GM19035 (cell line): ENCODE data around the gene STAP2.
"Not testable (repeated sequence)": the region's sequence is repeated elsewhere in the genome, so short reads cannot be mapped to it uniquely, and the experiment has no call there.

ENCODE experiments used
- ATAC-seq: cut with Tn5 transposase; IDR thresholded peaks from one replicate; pipeline ENCODE4 v1.9.1; 2021; ENCODE audit not compliant: unreplicated experiment

Gene STAP2

DNA sequence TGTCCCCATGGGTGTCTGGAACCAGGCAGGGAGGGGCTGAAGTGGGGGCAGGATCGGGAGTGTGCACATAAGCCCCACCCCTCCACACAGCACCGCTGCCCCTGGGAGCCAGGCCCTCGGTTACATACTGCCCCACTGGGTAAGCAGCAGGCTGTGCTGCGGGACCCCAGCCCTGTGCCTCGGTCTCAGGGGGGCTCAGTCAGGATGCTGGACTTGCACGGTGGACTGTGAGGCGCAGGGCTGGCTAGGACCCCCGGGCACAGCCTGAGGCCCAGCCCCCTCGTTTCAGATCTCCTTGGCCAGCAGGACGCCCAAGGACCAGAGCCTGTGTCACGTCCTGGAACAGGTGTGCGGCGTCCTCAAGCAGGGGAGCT, 21.0 kb upstream of the STAP2 start:
- no peak for ATAC-seq

DNA sequence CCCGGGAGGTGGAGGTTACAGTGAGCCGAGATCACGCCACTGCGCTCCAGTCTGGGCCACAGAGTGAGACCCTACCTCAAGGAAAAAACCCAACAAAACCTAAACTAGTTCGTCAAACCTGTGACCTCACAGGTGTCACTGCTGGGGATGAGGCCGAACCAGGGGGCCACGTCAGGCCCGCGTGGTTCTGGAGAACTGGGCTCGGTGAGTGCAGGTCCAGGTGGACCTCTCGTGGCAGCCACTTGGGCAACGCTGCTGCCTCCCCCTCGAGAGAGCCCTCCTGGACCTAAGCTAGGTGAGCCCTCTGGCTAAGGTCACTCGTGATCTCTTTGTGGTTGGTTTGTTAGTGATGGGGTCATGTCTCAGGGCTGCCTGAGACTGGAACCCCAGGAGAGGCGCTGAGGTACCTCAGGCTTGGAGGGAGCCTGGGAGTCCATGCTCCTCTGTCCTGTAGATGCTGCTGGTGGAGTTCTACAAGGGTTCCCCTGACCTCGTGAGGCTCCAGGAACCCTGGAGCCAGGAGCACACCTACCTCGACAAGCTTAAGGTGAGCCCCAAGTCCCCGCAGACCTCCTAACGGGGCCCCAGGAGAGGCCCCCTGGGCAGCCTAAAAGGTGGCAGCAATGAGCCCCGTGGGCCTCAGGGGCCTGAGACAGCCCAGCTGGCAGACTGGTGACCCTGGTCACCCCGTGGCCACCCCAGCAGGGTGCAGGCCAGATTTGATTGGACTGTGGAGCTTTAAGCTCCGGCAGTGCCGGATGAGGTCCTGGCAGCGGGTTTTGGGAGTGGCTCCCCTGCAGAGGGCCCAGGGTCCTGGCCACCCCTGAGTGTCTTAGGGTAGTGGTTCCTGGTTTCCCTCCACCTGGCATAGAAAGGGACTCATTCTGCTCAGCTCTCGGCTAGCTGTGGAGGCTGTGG, 20.3 kb upstream of the STAP2 start:
- no peak for ATAC-seq

DNA sequence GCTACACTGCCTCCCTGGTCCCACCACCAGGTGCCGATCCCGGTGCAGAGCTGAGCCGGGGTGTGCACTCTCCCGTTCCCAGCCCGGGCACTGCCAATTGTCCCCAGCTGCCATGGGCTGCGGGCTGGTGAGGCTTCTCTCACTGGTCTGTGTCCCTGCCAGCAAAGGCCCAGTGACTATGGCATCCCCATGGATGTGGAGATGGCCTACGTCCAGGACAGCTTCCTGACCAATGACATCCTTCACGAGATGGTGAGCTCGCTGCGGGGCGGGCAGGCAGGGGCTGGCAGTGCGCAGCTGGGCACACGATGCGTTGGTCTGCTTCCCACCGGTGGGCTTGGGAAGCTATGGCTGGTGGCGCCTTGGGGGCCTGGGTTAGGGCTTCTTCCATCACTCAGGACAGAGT, 19.3 kb upstream of the STAP2 start:
- no peak for ATAC-seq

DNA sequence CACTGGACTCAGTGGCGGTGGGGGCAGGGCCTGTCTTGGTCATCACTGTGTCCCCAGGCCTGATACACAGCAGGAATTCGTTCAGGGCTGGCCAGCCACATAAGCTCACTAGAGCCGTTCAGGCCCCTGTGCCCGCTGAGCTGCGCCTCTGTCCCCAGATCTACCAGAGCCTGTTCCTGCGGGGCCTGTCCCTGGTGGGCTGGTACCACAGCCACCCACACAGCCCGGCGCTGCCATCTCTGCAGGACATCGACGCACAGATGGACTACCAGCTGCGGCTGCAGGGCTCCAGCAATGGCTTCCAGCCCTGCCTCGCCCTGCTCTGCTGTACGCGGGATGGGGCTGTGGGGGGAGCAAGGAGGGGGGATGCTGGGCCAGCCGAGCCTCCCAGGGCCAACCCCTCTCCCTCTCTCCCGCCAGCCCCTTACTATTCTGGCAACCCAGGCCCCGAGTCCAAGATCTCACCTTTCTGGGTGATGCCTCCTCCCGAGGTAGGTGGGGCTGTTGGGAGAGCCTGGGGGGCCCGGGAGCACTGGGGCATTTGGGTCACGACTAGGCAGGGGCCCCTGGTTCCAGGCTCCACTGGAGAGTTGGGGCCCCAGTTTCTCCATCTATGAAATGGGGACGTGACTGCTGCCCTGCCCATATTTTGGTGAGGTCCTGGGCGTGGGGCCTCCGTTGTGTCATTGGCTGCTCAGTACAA, 18.6 kb upstream of the STAP2 start:
- ATAC-seq = no peak

DNA sequence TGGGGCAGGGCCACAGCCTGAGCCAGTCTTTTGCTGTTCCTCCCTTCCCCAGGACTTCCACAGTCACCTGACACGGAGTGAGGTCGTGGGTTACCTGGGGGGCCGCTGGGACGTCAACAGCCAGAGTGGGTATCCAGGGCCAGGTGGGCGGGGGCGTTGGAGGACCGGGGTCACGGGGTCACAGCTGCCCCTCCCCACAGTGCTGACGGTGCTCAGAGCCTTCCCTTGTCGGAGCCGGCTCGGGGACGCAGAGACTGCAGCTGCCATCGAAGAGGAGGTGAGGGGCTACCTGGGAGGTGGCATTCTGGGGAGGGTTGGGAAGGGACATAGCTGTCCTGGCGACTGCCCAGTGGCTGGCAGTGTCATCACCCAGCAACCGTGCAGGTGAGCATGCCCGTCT, 16.3 kb upstream of the STAP2 start:
- ATAC-seq = no peak

DNA sequence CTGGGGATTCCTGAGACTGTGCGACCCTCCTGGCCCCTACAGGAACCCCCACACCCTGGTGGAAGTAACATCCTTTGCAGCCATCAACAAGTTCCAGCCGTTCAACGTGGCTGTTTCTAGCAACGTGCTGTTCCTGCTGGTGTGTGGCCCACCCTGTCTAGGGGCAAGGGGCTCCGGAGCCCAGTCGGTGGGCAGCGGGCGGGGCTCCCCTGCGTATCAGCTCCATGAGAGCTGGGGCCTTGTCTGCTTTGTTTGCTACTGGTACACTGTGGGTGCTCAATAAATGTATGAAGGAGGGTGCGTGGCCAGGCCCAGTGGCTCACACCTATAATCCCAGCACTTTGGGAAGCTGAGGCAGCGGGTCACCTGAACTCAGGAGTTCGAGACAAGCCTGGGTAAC, 15.7 kb upstream of the STAP2 start:
- ATAC-seq = no peak

DNA sequence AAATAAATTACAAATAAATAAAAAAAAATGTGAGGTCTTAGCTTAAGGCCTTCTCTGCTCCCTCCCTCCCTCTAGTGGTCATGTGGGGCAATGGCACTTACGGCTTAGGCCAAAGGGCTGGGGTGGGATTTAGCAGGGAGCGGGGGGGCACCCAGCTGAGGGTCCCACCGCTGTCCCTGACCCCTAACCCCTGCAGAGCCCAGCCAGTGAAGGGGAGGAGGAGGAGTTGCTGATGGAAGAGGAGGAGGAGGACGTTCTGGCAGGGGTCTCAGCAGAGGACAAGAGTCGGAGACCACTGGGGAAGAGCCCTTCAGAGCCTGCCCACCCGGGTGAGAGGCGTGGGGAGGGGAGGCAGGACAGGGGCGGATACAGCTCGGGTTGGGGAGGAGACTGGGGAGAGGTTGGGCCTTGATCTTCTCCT, 14.1 kb upstream of the STAP2 start:
- no peak for ATAC-seq

DNA sequence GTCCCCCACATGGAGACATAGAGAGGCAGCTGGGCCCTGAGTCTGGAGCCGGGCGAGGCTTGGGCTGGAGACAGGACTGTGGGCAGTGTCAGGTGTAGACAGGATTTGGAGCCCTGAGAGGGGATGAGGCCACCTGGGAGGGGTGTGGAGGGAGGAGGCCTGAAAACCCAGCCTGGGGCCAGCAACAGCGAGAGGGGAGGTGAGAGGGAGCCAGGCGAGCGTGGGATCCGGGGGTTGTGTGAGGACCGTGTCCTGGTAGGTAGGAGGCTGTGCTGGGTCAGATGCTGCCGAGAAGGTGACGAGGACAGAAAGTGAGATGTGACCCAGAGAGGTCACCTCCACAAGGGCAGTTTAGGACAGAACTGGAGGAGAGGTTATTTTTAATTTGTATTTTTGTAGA, 12.1 kb upstream of the STAP2 start:
- ATAC-seq = no peak

DNA sequence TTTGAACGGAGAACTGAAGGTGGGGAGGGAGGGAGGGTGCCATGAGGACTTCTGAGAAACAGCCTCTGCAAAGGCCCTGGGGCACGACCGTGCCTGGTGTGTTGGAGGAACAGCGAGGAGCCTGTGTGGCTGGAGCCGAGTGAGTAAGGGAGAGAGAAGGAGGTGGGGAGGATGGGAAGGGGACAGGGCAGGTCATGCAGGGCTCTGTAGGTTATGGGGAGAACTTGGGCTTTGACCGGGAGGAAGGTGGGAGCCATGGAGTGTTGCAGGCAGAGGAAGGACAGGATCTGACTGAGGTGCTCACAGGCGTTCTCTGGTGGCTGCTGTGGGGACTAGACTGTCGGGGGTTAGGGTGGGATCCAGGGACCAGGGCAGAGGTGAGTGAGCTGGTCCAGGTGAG, 11.5 kb upstream of the STAP2 start:
- no peak for ATAC-seq

DNA sequence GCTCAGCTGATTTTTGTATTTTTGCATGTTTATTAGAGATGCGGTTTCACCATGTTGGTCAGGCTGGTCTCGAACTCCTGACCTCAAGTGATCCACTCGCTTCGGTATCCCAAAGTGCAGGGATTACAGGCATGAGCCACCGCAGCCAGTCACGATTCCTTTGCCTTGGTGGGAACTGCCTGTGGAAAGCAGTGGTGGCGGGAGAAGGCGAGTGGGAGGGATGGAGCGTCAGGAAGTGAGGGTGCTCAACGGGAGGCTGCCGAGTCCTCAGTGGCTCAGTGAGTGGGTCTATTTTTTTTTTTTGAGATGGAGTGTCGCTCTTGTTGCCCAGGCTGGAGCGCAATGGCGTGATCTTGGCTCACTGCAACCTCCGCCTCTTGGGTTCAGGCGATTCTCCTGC, 10.6 kb upstream of the STAP2 start:
- not testable (repeated sequence) for ATAC-seq

DNA sequence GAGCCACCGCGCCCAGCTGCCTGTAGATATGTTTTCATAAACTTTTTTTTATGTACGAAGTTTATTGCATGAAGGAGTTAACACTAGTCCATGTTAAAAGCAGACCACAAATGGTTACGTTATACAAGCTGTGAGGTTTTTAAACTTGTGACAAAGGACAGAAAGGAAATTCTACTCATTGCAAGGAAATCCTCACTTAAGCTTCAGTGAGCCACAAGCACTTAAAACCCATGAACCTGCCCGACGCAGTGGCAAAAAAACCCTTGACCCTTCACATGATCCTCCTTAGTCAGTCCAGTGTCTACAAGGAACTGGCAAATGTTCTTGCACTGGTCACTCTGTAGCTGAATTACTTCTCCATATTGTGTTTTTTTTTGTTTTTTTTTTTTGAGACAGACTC, 8.9 kb upstream of the STAP2 start:
- ATAC-seq = no peak

DNA sequence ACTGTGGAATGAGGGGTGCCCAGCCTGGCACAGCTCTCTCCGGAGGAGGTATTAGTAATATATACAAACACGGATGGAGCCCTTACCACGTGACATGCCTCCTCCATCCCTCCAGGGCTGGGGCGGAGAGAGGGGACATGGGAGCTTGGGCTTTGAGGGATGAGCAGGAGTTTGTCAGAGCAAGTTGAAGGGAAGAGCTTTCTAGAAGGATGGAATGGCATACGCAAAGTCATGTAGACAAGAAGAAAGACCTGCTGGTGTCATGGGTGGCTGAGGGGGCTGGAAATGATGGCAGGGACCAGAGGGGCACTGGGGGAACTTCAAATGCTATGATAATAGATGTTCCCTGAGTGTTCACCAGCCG, 7.4 kb upstream of the STAP2 start:
- ATAC-seq = no peak

DNA sequence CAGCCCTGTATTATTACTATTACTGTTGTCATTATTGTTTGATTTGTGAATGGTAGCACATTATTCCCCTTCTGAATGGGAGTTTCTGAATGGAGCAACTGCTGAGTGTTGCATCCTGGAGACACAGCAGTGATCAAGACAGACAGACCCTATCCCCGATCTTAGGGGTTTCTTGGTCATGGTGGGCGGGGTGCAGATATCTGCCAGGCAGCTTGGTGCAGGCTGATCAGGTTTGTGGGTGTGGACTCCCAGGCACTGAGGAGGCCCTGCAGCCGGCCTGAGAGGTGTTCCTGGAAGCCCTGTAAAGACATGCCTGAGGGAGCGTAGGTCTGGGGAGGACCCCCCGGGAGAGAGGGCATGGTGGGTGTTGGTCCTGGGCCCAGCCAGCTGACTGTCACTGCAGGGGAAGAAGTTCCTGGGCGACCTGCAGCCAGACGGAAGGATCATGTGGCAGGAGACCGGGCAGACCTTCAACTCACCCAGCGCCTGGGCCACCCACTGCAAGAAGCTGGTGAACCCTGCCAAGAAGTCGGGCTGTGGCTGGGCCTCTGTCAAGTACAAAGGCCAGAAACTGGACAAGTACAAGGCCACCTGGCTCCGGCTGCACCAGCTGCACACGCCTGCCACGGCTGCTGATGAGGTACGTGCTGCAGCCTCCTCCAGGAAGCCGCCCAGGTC, 6.9 kb upstream of the STAP2 start:
- ATAC-seq = no peak

DNA sequence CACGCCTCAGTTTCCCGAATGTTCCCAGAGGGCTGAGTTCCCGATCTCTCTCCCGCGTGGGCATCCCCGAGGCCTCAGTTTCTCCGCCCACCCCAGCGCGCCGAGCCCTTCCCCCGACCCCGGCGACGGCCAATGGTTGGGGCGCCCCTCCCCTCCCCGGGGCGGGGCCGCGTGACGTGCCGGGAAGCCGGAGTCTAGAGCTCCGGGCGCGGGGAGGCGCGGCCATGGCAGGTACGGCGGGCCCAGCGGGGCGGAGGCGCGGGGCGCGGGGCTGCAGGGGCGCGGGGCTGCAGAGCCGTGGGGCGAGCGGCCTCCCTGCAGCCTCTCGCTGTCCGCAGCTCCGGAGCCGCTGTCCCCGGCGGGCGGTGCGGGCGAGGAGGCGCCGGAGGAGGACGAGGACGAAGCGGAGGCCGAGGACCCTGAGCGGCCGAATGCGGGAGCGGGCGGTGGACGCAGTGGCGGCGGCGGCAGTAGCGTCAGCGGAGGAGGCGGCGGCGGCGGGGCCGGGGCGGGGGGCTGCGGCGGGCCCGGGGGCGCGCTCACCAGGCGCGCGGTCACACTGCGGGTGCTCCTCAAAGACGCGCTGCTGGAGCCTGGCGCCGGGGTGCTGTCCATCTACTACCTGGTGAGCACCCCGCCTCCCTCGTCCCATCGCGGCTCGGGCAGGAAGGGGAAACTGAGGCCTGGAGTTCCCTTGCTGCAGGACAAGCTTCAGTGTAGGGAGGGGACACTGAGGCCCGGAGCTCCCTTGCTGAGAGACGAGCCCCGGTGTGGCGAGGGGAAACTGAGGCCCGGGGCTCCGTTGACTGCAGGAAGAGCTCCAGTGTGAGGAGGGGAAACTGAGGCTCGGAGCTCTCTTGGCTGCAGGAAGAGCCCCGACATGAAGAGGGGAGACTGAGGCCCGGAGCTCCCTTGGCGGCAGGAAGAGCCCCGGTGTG, 5.0 kb upstream of the STAP2 start, which contains the start of gene MPND:
Gene MPND (plus strand): TSS at position 193 of the 938 bp plus-strand sequence. CDS start 32 bp downstream, at position 225.
- peak; percentile 53 for ATAC-seq

DNA sequence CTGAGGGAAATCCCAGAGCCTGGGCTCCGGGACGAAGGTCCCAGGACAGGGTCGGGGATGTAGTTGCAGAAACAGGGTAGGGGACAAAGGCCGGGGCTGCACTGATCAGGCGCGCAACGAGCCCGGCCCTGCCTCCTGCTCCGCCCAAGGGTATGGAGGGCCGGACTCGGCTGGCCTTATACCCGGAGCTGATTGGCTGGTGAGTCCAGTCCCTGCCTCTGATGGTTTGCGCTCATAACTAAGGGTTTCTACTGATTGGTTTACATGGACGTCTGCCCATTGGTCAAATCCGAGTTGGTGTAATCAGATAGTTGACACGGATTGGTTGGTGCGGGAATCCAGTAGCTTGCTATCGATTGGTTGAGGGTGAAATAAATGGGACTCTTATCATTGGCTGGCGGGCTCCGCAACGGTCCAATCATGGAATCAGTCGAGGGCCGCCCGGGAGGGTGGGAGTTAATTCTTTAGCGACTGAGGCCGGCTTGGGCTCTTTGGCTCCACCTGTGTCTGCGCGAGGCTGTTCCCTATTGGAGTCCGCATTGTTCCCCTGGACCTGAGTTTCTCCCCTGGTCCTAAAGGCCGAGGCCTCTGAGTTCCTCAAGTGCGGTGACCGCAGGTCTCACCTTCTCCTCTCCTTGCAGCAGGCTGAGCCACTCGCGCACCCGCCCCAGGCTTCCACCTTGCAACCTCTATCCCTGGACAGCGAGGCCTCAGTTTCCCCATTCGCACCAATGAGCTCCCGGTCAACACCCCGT, 4.2 kb upstream of the STAP2 start:
- ATAC-seq = peak; percentile 81

DNA sequence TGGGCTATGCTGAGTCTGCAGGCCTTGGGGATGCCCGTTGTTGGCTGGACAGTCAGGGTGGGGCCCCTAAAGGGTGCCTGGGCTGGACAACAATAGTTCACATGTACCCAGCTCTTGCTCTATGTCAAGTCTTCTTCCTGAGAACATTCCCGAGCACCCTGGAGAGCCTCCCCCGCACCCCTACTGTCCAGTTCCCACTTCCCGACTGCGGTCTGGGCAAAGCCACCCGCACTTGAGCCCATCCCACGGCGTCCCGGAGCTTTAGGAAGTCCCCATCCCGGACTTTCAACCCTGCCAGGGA, 3.6 kb upstream of the STAP2 start:
- ATAC-seq = no peak

DNA sequence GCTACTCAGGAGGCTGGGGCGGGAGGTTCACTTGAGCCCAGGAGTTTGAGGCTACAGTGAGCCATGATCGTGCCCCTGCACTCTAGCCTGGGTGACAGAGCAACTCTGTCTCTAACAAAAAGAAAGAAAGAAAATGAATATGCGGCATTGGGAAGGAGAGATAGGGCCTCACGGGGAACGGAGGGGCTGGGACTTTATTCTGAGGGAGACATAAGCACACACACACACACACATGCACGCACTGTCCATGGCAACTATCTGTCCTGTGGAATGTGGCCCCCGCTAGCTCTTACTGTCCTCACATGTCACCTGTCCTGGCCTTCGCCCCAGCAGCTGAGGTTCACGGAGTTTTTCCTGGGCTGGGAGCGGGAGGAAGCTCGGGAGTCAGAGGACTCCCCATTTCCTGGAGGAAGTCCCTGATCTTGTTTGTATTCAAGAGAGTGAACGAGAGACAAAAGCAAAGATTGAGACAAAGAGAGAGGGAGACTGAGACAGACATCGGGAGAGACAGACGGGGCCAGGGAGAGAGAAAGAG, 654 bp downstream of the STAP2 start:
- ATAC-seq = no peak

DNA sequence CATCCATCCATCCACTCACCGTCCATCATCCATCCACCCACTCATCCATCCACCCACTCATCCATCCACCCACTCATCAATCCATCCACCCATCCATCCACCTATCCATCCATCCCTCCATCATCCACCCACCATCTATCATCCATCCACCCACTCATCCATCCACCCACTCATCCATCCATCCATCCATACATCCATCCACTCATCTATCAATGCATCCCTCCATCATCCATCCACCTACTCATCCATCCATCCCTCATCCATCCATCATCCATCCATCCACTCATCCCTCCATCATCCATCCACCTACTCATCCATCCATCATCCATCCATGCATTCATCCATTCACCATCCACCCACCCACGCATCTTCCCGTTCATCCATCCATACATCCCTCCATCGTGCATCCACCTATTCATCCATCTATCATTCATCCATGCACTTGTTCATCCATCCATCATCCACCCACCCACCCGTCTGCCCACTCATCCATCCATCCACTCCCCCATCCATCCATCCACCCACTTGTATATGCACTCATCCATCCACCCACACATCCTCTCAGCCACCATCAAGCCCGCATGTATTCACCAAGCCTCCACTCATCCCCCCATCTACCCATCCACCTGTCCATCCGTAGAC, 3.6 kb downstream of the STAP2 start:
- no peak for ATAC-seq

DNA sequence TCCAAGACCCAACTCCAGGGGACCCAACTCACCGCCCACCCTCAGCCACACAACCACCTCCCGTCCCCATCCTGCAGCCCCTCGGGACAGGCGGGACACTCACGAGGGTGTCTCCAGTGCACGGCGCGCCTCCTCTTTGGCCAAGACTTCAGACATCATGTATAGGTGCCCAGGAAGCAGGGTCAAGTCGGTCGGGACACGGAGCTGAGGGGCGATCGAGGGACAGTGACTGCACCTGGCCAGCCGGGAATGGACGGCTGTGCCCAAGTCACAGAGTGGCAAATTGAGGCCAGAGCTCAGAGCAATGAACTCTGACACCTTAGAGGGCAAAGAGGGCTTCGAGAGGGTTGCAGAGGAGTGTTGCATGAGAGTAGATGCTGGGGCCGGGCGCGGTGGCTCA, 8.8 kb downstream of the STAP2 start:
- no peak for ATAC-seq
